GM10266 (cell line): Measurements from ENCODE around the gene CCNE1.
A peak's percentile ranks its signal among the peaks of the same experiment; 100 is the strongest.

Experiments
- DNase-seq: peaks from one replicate; pipeline ENCODE4 v3.0.0; 2012; ENCODE audit errors: extremely low spot score
- CTCF ChIP-seq: IDR thresholded peaks from 2 replicates; pipeline ENCODE4 v1.5.1; 2012; ENCODE audit warnings: mild to moderate bottlenecking, low read depth; ENCODE audit not compliant: control insufficient read depth, insufficient read depth; ENCODE audit errors: missing control alignments

The CCNE1 gene

GRCh38 chr19:29845574-29846176 lies 33.9 kb downstream of the CCNE1 start:
- no peak for TF ChIP-seq CTCF
- DNase-seq = peak; percentile 34

GRCh38 chr19:29849208-29849607 lies 37.4 kb downstream of the CCNE1 start:
- no peak for DNase-seq
- no peak for TF ChIP-seq CTCF

GRCh38 chr19:29850482-29850881 lies 38.7 kb downstream of the CCNE1 start:
- no peak for DNase-seq
- TF ChIP-seq CTCF = no peak

DNA sequence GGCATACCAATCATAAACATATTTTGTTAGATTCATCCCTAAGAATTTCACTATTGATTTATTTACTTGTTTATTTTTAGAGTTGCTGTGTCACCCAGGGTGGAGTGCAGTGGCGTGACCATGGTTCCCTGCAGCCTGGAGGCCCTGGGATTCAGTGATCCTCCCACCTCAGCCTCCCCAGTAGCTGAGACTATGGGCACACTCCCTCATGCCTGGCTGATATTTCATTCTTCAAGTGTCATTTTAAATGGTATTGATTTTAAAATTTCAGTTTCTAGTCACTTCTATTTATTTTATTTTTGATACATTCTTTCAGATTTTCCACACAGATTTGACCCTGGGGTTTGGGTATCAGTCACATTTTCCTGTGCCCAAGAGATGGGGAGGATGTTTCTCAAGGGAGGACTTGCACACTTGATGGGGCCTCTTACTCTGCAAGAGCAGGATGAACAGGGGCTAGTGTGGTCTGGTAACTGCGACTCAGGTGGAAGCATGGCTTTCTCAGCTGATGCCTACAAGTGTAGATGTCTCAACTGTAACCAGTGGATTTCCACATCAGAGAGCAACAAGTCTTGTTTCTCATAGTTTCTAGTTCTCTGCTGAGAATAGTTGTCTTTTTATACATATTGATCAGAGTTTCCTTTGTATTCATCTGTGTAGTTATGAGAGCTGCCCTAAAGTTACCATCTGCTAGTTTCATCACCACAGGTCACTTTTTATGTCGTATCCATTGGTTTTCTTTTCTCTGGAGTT lies 40.2 kb downstream of the CCNE1 start:
- DNase-seq = peak; percentile 54
- no peak for TF ChIP-seq CTCF

DNA sequence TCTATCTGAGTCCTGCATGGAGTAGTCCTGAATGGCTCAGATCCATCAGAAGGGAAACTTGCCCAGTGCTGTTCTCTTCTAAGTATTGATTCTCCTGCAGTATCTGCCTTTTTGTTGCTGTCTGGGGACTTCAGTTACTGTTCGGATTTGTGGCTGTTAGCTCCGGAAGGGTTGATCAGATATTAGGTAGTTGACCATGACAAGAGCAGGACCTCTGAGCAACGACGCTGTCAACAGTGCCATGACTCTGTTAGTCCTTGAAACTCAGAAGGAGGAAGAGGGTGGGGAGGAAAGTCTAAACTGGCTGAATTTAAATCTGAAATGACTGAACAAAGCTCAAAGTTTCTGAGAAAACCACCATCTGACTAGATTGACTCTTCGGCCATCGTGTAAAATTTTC lies 42.2 kb downstream of the CCNE1 start:
- no peak for DNase-seq
- no peak for TF ChIP-seq CTCF

DNA sequence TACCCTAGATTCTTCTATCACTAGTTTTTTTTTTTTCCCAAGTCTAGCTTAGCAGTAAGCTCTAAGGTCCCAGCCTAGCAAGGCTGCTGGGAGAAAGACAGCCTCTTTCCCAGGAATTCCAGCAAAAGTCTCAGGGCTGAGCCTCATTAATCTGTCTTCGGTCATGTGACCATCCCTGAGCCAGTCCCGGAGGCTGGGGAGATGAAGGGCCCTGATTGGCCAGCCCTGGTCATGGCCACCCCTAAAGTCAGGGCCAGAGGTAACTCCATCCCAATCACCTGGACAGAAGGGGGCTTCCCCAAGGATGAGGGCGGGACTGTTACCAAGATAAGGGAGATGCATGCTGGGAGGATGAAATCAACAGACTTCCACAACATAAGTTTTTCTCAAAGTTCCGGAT lies 43.3 kb downstream of the CCNE1 start:
- DNase-seq = no peak
- TF ChIP-seq CTCF = no peak
